Mucosa of descending colon (tissue), 3 donors: ENCODE measurements around the gene PEX14. TPM values are rescaled to one million over a fixed set of nuclear protein-coding genes. Genes with fewer than 3 reads are reported as not detected.

Source experiments
- ATAC-seq: fragments of 200-7000 bp; cut with Tn5 transposase; one replicate; pipeline ENCODE4 v1.9.1; 2020; ENCODE audit warnings: mild to moderate bottlenecking, moderate library complexity
- DNase-seq, 3 donors: peaks; one replicate each; pipeline ENCODE4 v3.0.0-alpha.2; 2020
- H3K36me3 ChIP-seq: fragments of 200-600 bp; one replicate; pipeline ENCODE4 v1.8.0; 2021; ENCODE audit warnings: low read depth, mild to moderate bottlenecking
- H3K4me1 ChIP-seq: fragments of 200-600 bp; one replicate; pipeline ENCODE4 v1.8.0; 2021; ENCODE audit warnings: low read depth, mild to moderate bottlenecking
- H3K4me3 ChIP-seq: fragments of 200-600 bp; one replicate; pipeline ENCODE4 v1.8.0; 2021; ENCODE audit warnings: mild to moderate bottlenecking
- H3K9me3 ChIP-seq: fragments of 200-600 bp; one replicate; pipeline ENCODE4 v1.8.0; 2021; ENCODE audit warnings: mild to moderate bottlenecking
- CTCF ChIP-seq: fragments of 200-600 bp; IDR thresholded peaks from one replicate; pipeline ENCODE4 v1.8.0; 2022; ENCODE audit warnings: antibody characterized with exemption, mild to moderate bottlenecking
- intact Hi-C, 2 donors: fragments of 100-400 bp; cut with DNase I in 1 of 2; cut with micrococcal nuclease in 1 of 2; formaldehyde crosslinking; loops; one replicate each; pipeline versions ENCODE4 v1.11.0 to v1.11.1; 2022; cut with DNase I, micrococcal nuclease
- total RNA-seq, 3 donors: library from RNA; stranded (reverse); fragmentation: NEBNext Ultra II Directional in 2 of 3; extraction: Animal tissue kit (Norgen Biotek cat#: 25700) in 2 of 3; gene quantifications; one replicate each; pipeline versions ENCODE4 v1.2.1 to v1.2.4, GENCODE V29; 2021 to 2023
- donor health status: DM: no; HTN: no; CAD: no; lungs with moderate emphysema.
- donor health status: DM: no; HTN: no; CAD: no.
- donor health status: DM: no; HTN: yes; CAD: no.

Gene PEX14
- total RNA-seq, 3 donors from 2014 or later: 18.9 to 23.8 (median 21.3) TPM

- ATAC-seq (no peak), DNase-seq (no peak)
- Histone ChIP-seq H3K4me1 (peaks cover 19% of the 10 kb centered on the region), H3K36me3 (no peaks in the 10 kb centered on the region), H3K9me3 (no peaks in the 10 kb centered on the region), H3K4me3 (no peak overlapping the region)
- TF ChIP-seq CTCF: no peak
- intact Hi-C loops: loop anchor here in 1 of 2 donors (10.0 kb wide), 1 partner anchor 56 kb away; the partner anchor contains the start of gene CENPS
Measured at GRCh38 chr1:10490286-10490970, 15.7 kb downstream of the PEX14 start.

GRCh38 chr1:10494418-10494753 is 19.6 kb downstream of the PEX14 start:
- Histone ChIP-seq H3K36me3 (no peaks in the 10 kb centered on the region), H3K4me3 (no peak overlapping the region), H3K9me3 (no peaks in the 10 kb centered on the region), H3K4me1 (peaks cover 21% of the 10 kb centered on the region)
- DNase-seq (no peak), ATAC-seq (no peak)
- no peak for TF ChIP-seq CTCF
- intact Hi-C loops: loop anchor here in 1 of 2 donors (10.0 kb wide), 1 partner anchor 60 kb away; the partner anchor contains the start of gene CENPS

GRCh38 chr1:10494754-10495474 is 20.2 kb downstream of the PEX14 start:
- peak; percentile 88 for TF ChIP-seq CTCF
- peaks cover 16% of the 10 kb centered on the region for H3K4me1 ChIP-seq
- peak; percentile 93 for ATAC-seq
- no peaks in the 10 kb centered on the region for H3K36me3 ChIP-seq
- intact Hi-C loops: loop anchor here in 1 of 2 donors (10.0 kb wide), 1 partner anchor 60 kb away; the partner anchor contains the start of gene CENPS
- H3K9me3 ChIP-seq: no peaks in the 10 kb centered on the region
- no peak overlapping the region for H3K4me3 ChIP-seq
- peak; percentile 66 to 91 (median 89) for DNase-seq

GRCh38 chr1:10495475-10495817 is 20.7 kb downstream of the PEX14 start:
- no peaks in the 10 kb centered on the region for H3K9me3 ChIP-seq
- H3K36me3 ChIP-seq: no peaks in the 10 kb centered on the region
- TF ChIP-seq CTCF: no peak
- ATAC-seq: no peak
- intact Hi-C loops: loop anchor here in 1 of 2 donors (10.0 kb wide), 1 partner anchor 61 kb away; the partner anchor contains the start of gene CENPS
- DNase-seq: no peak
- peaks cover 12% of the 10 kb centered on the region for H3K4me1 ChIP-seq
- H3K4me3 ChIP-seq: no peak overlapping the region

DNA sequence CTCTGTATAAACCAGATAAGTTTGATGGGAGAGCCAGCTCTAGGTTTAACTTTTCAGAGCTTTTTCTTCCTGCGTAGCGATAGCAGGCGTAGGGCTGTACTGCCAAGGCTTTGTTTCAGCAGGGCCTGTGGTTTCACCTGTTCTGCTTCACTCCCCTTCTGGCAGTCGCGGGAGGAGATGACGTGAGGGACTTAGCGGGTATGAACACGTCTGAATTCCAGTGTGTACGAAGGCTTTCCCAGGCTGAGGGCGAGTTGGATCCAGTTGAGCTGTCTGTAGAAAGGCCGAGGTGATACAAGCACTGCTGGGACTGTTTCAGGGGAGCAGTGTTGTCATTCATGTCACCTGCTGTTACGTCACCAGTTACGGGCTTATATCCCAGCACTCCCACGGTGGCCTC is 21.2 kb downstream of the PEX14 start:
- no peak for TF ChIP-seq CTCF
- Histone ChIP-seq H3K36me3 (no peaks in the 10 kb centered on the region), H3K4me1 (peaks cover 12% of the 10 kb centered on the region), H3K9me3 (no peaks in the 10 kb centered on the region), H3K4me3 (no peak overlapping the region)
- intact Hi-C loops: loop anchor here in 1 of 2 donors (10.0 kb wide), 1 partner anchor 61 kb away; the partner anchor contains the start of gene CENPS
- DNase-seq (no peak), ATAC-seq (no peak)
